A172 (cell line): Measurements from ENCODE around the gene PDCD6IP. TPM values are rescaled to one million over a fixed set of nuclear protein-coding genes. Genes with fewer than 3 reads are reported as not detected.
"Not testable (repeated sequence)": the region's sequence is repeated elsewhere in the genome, so short reads cannot be mapped to it uniquely, and the experiment has no call there.

Source experiments
- DNase-seq: peaks from one replicate; pipeline ENCODE4 v3.0.0-alpha.2; 2015; ENCODE audit warnings: low spot score
- total RNA-seq: library from RNA; depleted of rRNA; stranded (reverse); fragments of >200 nt; shearing (Covaris generic); gene quantifications from 2 replicates; pipeline ENCODE4 v1.2.3, GENCODE V29; 2014

The PDCD6IP gene
- total RNA-seq, 1 experiment from 2014 or later: 132 TPM

- peak; percentile 16 for DNase-seq
Observed at GRCh38 chr3:33855407-33855806, 57.0 kb downstream of the PDCD6IP start.

DNA sequence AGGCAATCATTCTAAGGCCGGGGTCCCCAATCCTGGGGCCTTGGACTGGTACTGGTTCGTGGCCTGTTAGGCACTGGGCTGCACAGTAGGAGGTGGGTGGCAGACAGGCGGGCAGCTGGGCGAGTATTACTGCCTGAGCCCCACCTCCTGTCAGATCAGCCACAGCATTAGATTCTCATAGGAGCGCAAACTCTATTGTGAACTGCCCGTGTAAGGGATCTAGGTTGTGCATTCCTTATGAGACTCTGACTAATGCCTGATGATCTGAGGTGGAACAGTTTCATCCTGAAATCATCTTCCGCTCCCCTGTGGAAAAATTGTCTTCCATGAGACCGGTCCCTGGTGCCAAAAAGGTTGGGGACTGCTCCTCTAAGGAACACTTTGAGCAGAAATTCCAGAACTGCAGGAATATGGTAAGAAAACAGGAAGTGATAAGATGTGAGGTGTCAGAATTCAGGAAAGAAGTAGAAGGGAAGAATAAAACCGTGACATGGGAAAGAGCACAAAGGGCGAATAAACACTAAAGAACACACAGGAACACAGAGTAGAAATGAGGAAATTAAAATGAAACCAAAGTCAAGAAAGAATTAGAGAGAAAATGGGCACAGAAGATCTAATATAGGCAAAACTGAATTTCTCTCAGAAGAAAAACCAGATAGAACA lies 57.6 kb downstream of the PDCD6IP start:
- DNase-seq: peak; percentile 16

- not testable (repeated sequence) for DNase-seq
Observed at GRCh38 chr3:33857701-33858100, 59.3 kb downstream of the PDCD6IP start.

DNA sequence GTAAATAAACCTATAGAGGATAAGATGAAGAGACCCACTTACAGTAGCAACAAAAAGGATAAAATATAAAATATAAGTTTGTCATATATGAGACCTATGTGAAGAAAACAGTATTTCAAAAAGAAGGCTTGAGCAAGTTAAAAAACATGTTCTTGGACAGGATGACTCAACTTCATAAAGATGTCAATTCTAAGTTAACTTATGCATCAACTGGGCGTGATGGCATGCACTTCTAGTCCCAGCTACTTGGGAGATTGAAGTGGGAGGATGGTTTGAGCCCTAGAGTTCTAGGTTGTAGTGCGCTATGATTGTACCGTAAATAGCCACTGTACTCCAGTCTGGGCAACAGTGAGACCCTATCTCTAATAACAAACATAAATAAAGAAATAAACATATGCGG lies 59.7 kb downstream of the PDCD6IP start:
- DNase-seq: peak; percentile 7

DNA sequence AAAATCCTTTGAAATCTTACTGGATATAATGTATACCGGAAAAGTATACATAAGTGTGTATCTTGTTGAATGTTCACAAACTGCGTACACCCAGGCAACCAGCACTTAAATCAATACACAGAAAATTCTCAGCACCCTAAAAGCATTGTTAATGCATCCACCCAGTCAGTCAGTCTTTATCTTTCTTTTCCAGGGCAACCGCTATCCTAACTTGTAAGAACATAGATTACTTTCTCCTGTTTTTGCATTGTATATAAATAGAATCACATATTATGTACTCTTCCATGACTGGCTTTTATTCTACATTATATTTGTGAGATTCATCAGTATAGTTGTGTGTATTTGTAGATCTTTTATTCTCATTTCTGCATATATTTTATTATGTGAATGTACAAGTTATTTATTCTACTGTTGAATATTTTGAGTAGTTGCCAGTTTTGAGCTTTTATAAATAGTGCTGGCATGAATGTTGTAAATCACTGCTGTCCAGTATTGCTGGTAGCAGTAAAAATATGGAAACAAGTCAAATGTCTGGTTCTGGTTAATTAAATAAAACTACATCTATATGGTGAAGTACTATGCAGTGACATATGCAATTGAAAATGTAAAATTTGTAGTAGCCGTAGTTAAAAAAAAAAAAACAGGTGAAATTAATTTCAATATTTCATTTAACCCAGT lies 62.1 kb downstream of the PDCD6IP start:
- DNase-seq: no peak

DNA sequence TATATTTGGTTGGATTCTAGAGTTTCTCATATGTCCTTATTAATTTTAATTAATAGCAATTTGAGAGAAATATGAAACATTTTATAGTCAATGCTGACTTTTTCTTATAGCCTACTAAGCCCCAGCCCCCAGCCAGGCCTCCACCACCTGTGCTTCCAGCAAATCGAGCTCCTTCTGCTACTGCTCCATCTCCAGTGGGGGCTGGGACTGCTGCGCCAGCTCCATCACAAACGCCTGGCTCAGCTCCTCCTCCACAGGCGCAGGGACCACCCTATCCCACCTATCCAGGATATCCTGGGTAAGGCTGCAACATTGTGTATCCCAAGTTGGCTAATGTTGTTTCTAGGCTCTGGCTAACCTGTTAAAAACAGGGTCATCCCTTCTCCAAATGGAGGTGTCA lies 66.7 kb downstream of the PDCD6IP start:
- no peak for DNase-seq

GRCh38 chr3:33868309-33868708 lies 69.9 kb downstream of the PDCD6IP start:
- no peak for DNase-seq

DNA sequence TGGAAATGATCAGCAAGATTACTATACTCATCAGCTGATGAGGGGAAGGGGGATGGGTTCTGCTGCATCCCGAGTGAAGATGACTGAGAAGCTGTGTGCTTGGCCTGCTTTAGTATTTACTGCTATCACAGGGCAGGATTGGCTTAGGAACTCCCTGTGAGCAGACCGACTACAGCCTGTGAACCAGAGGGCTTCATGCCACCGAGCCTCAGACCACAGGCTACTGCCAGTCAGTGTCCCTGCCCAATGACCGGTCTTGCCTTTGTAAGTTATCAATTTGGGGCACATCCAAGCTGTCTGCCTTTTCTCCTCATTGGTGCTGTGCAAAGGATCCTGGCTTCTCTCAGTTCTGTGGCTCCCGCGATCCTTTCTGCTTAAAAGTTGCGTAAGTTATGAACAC lies 71.5 kb downstream of the PDCD6IP start:
- no peak for DNase-seq

GRCh38 chr3:33874815-33875214 lies 76.4 kb downstream of the PDCD6IP start:
- no peak for DNase-seq

GRCh38 chr3:33875680-33876079 lies 77.2 kb downstream of the PDCD6IP start:
- DNase-seq: no peak

DNA sequence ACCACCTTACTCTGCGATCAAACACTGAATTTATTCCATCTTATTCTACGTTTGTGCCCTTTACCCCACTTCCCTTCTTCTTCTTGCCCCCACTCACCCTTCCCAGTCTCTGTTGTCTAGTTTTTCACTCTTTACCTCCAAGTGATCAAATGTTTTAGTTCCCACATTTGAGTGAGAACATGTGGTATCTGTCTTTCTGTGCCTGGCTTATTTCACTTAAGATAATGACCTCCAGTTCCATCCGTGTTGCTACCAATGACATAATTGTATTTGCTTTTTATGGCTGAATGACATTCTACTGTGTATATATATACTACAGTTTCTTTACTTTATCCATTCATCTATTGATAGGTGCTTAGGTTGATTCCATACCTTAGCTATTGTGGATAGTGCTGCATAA lies 78.8 kb downstream of the PDCD6IP start:
- DNase-seq: no peak

- DNase-seq: no peak
Observed at GRCh38 chr3:33879540-33879939, 81.1 kb downstream of the PDCD6IP start.

DNA sequence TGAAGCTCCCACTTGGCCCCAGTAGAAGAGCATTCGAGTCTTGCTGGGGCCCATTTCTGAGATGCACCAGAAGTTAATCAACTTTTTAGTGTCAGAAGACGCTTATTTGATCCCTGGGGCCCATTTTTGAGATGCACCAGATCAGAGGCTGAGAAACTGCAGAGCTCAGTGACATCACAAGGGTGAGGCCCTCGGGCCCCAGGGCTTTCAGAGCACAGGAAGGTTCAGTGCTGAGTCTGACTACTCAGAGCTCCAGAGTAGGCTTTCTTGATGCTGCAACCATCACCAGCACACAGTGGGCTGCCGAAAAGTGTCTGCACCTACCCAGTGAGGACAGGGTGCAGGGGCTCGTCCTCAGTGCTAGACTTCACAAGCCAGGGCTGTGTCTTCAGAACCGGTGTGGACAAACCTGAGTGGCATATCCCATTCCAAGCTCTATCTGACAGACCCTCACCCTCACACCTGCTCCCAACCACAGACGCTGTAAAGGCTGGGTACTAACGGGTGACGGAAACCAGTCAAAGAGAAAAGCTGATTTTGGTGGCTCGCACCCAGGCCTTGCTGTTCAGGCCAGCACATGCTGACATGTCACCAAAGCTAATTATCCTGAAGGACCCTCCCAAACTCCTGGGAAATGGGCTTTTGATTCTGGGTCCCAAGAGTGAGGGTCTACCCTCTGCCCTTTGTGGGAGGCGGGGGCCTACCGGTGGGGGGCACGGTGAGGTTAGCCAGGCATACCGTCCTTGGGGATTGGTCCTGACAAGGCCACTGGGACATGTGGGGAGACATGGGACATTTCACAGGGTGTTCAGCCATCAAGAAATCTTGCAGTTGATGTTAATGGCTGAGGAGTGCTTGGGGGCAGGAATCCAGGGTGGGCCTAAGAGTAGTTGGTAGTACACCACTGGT lies 83.0 kb downstream of the PDCD6IP start:
- no peak for DNase-seq

GRCh38 chr3:33882296-33882695 lies 83.9 kb downstream of the PDCD6IP start:
- no peak for DNase-seq

- DNase-seq: peak; percentile 46
Observed at GRCh38 chr3:33883538-33883950, 85.1 kb downstream of the PDCD6IP start.

- DNase-seq: no peak
Observed at GRCh38 chr3:33883951-33884561, 85.6 kb downstream of the PDCD6IP start.

- DNase-seq: no peak
Observed at GRCh38 chr3:33884701-33885100, 86.3 kb downstream of the PDCD6IP start.

- no peak for DNase-seq
Observed at GRCh38 chr3:33885496-33885895, 87.1 kb downstream of the PDCD6IP start.

GRCh38 chr3:33886015-33886414 lies 87.6 kb downstream of the PDCD6IP start:
- peak; percentile 7 for DNase-seq

DNA sequence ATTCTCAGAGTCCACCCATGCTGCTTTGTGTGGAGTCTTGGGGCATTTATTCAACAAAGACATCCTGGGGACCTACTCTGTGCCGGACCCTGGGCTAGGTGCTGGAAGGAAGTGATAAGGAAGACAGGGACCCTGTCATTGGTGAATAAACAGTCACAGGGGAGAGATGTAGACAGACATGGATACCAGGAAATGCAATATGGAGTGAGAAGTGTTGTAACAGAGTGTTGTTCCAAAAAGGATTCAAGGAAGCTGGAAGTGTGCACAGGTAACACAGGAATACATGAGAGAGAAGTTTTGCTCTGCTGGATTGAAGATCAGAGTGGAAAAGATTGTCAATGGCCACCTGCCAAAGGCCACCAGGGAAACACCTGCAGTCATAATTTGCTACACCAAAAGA lies 89.0 kb downstream of the PDCD6IP start:
- no peak for DNase-seq

- no peak for DNase-seq
Observed at GRCh38 chr3:33889394-33890039, 91.1 kb downstream of the PDCD6IP start.

GRCh38 chr3:33892655-33893054 lies 94.2 kb downstream of the PDCD6IP start:
- no peak for DNase-seq
